Uterus (tissue), 2 donors: ENCODE results near the gene C2orf69.

Experiments used
- CTCF ChIP-seq, 4 experiments: fragments of 200-600 bp in 2 of 4; fragments of 450-650 bp in 2 of 4; sonication (generic) in 2 of 4; IDR thresholded peaks; one replicate each; pipeline ENCODE4 v1.5.1; 2016 to 2019; ENCODE audit warnings: antibody characterized with exemption in 4 of 4, mild to moderate bottlenecking in 2 of 4, moderate library complexity in 1 of 4
- POLR2A ChIP-seq, 2 donors: fragments of 450-650 bp; IDR thresholded peaks; one replicate each; pipeline ENCODE4 v1.6.1; 2016; ENCODE audit warnings: antibody characterized with exemption in 2 of 2, mild to moderate bottlenecking in 1 of 2, moderate library complexity in 1 of 2

DNA sequence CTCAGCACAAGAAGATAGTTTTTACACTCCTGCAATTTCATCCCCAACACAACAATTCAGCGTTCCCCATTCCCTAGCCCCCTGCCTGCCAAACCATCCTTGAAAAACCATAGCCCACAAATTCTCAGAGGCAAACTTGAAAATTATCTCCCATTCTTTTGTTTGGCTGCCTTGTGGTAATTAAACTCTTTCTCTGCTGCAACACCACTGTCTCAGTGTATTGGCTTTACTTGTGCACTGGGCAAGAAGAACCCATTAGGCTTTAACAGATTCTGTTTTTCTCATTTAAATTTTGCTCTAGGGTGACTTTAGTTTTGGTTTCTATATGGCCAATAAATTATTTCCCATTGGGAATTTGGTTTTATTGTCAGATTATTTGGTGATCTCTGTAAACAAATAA is 36.9 kb upstream of the C2orf69 start:
- no peak for TF ChIP-seq POLR2A (IDR thresholded peaks at IDR 0.05)
- TF ChIP-seq CTCF (IDR thresholded peaks at IDR 0.05), result no peak
